SU-DHL-6 (cell line): ENCODE measurements around the gene PSMG2.
A peak's percentile ranks its signal among the peaks of the same experiment; 100 is the strongest.

ENCODE experiments used
- H2AFZ ChIP-seq: fragments of 200-600 bp; sonication (generic); 2 replicates; pipeline ENCODE4 v1.6.1; 2014; ENCODE audit warnings: low read depth, mild to moderate bottlenecking, moderate library complexity, mixed read lengths, antibody characterized with exemption, low read length; ENCODE audit not compliant: severe bottlenecking
- H3F3A ChIP-seq: fragments of 200-600 bp; shearing (Covaris generic); 2 replicates; pipeline ENCODE4 v1.6.0; 2016; ENCODE audit warnings: antibody characterized with exemption, mild to moderate bottlenecking; ENCODE audit not compliant: insufficient read depth
- H3K27ac ChIP-seq: fragments of 200-600 bp; sonication (generic); 2 replicates; pipeline ENCODE4 v1.5.1; 2016; ENCODE audit warnings: low read depth, mild to moderate bottlenecking, low read length, moderate library complexity, mixed read lengths
- H3K27me3 ChIP-seq: fragments of 200-600 bp; sonication (generic), shearing (Covaris generic); 2 replicates; pipeline ENCODE4 v1.6.0; 2014; ENCODE audit warnings: mild to moderate bottlenecking, low read length
- H3K36me3 ChIP-seq: fragments of 200-600 bp; sonication (generic); 2 replicates; pipeline ENCODE4 v1.6.1; 2014; ENCODE audit warnings: mild to moderate bottlenecking, low read length, mixed read lengths
- H3K4me2 ChIP-seq: fragments of 300-600, 200-600 bp; shearing (Covaris generic), sonication (generic); 2 replicates; pipeline ENCODE4 v1.6.0; 2014; ENCODE audit warnings: low read length, low read depth, mild to moderate bottlenecking; ENCODE audit not compliant: poor library complexity, severe bottlenecking
- H3K4me3 ChIP-seq: fragments of 200-600 bp; sonication (generic); 2 replicates; pipeline ENCODE4 v1.5.1; 2014; ENCODE audit warnings: antibody characterized with exemption, low read length, mild to moderate bottlenecking, mixed read lengths; ENCODE audit not compliant: insufficient read depth, poor library complexity, severe bottlenecking
- H3K79me2 ChIP-seq: fragments of 200-600 bp; sonication (generic); 2 replicates; pipeline ENCODE4 v1.6.1; 2014; ENCODE audit warnings: mild to moderate bottlenecking, low read length, moderate library complexity; ENCODE audit not compliant: insufficient read depth
- H3K9ac ChIP-seq: fragments of 200-600 bp; sonication (generic); 2 replicates; pipeline ENCODE4 v1.7.0; 2014; ENCODE audit warnings: mild to moderate bottlenecking, low read length
- H3K9me2 ChIP-seq: fragments of 200-600 bp; sonication (generic); replicated peaks from 2 replicates; pipeline ENCODE4 v1.6.1; 2014; ENCODE audit warnings: low read length; ENCODE audit not compliant: insufficient read depth
- H3K9me3 ChIP-seq: fragments of 200-600 bp; sonication (generic); 2 replicates; pipeline ENCODE4 v1.6.1; 2014; ENCODE audit warnings: low read length, mixed read lengths; ENCODE audit not compliant: insufficient read depth
- H4K20me1 ChIP-seq: fragments of 200-600 bp; sonication (generic); 2 replicates; pipeline ENCODE4 v1.6.1; 2014; ENCODE audit warnings: low read depth, mild to moderate bottlenecking, antibody characterized with exemption, low read length, moderate library complexity, mixed read lengths
- EZH2phosphoT487 ChIP-seq: fragments of 200-600 bp; sonication (generic), shearing (Covaris generic); conservative IDR thresholded peaks from 2 replicates; pipeline ENCODE4 v1.6.1; 2018; ENCODE audit warnings: mild to moderate bottlenecking, antibody characterized with exemption, low read length, moderate library complexity, mixed read lengths
- TF ChIP-seq, protein P1 (sequence below): fragments of 200-600 bp; sonication (generic); IDR thresholded peaks from one replicate; pipeline ENCODE4 v1.5.1; 2017; ENCODE audit warnings: antibody characterized with exemption, mild to moderate bottlenecking, low read length, moderate library complexity; ENCODE audit not compliant: insufficient read depth, poor library complexity, severe bottlenecking

The PSMG2 gene

DNA sequence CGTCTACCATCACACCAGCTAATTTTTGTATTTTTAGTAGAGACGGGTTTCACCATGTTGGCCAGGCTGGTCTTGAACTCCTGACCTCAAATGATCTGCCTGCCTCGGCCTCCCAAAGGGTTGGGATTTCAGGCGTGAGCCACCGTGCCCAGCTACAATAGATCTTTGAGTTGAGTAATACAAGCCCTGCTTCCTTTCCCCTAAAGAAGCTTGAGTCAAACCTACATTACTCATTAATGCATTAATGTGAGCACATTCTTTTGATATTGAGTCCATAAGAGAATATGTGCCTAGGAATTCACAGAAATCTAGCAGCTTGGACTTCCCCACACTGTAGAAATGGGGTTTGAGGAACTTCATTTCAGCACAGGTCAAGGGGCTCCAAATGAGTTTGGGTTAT lies 39.6 kb downstream of the PSMG2 start:
- H3F3A ChIP-seq, result no peaks in the 10 kb centered on the region
- H3K79me2 ChIP-seq, result no peaks in the 10 kb centered on the region
- no peaks in the 10 kb centered on the region for H4K20me1 ChIP-seq
- no peak overlapping the region for H3K4me2 ChIP-seq
- no peaks in the 10 kb centered on the region for H3K27me3 ChIP-seq
- no peak overlapping the region for H3K9ac ChIP-seq
- no peaks in the 10 kb centered on the region for H3K9me3 ChIP-seq
- H3K9me2 ChIP-seq, result no peaks in the 10 kb centered on the region
- no peak overlapping the region for H3K4me3 ChIP-seq
- TF ChIP-seq EZH2phosphoT487, result no peak
- TF ChIP-seq, protein P1, sequence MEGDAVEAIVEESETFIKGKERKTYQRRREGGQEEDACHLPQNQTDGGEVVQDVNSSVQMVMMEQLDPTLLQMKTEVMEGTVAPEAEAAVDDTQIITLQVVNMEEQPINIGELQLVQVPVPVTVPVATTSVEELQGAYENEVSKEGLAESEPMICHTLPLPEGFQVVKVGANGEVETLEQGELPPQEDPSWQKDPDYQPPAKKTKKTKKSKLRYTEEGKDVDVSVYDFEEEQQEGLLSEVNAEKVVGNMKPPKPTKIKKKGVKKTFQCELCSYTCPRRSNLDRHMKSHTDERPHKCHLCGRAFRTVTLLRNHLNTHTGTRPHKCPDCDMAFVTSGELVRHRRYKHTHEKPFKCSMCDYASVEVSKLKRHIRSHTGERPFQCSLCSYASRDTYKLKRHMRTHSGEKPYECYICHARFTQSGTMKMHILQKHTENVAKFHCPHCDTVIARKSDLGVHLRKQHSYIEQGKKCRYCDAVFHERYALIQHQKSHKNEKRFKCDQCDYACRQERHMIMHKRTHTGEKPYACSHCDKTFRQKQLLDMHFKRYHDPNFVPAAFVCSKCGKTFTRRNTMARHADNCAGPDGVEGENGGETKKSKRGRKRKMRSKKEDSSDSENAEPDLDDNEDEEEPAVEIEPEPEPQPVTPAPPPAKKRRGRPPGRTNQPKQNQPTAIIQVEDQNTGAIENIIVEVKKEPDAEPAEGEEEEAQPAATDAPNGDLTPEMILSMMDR, result no peak
- H3K27ac ChIP-seq, result no peak overlapping the region
- H2AFZ ChIP-seq, result no peak overlapping the region
- no peaks in the 10 kb centered on the region for H3K36me3 ChIP-seq

DNA sequence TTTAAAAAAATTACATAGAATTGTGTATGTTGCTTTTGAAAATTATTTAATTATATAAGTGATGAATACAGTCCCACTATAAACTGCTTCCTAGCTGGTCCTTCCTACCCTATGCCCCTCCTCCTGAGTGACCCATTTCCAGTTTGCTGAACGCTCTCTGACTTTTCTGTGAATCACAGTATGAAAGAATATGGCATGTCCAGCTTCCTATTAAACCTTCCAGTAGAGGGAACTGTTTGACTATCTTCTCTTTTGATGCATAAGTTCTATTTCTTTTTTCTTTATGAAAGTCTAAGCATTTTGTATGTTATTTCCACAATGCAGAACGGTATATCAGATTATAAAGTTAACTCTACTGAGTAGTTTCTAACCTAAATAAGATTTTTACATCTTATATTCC lies 41.3 kb downstream of the PSMG2 start:
- H3K9me2 ChIP-seq, result no peaks in the 10 kb centered on the region
- TF ChIP-seq, protein P1, result peak; percentile 37
- no peak for TF ChIP-seq EZH2phosphoT487
- no peak overlapping the region for H2AFZ ChIP-seq
- no peak overlapping the region for H3K4me2 ChIP-seq
- no peak overlapping the region for H3K9ac ChIP-seq
- no peaks in the 10 kb centered on the region for H3K27me3 ChIP-seq
- no peak overlapping the region for H3K4me3 ChIP-seq
- H4K20me1 ChIP-seq, result no peaks in the 10 kb centered on the region
- H3K36me3 ChIP-seq, result no peaks in the 10 kb centered on the region
- no peak overlapping the region for H3K27ac ChIP-seq
- H3K79me2 ChIP-seq, result no peaks in the 10 kb centered on the region
- H3F3A ChIP-seq, result no peaks in the 10 kb centered on the region
- no peaks in the 10 kb centered on the region for H3K9me3 ChIP-seq

DNA sequence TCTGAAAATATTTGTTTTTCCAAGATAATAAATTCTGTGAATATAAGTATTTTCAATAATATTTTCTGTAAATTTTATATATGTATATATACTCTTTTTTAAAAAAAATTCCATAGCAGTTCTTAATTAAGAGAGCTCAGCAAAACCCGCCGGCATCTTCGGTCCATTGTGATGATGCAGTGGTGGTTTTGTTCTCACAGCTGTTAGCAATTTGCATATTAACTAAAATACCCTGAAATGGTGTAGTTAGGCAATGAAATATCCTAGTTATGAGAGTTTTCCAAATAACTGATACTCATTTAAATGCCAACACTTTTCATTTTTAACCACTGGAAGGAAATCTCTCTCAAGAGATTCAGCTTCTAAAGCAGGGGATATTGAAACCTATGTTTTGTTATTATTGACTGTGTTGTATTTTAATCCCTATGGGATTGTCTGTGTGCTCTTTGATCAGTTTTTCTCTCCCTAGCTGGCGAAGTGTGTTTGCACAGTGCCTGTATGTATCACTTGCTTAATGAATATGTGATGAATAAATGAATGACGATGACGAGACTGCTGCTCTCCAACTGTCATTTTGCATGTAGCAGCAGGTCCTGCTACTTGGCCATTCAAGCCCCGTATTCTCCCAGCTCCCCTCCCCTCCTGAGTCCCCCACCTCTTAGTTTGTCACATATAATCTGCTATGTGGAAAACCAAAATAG lies 42.4 kb downstream of the PSMG2 start:
- no peak overlapping the region for H3K9ac ChIP-seq
- H3K4me2 ChIP-seq, result no peak overlapping the region
- no peaks in the 10 kb centered on the region for H3K27me3 ChIP-seq
- no peak overlapping the region for H3K27ac ChIP-seq
- H3K9me3 ChIP-seq, result no peaks in the 10 kb centered on the region
- H3F3A ChIP-seq, result no peaks in the 10 kb centered on the region
- no peak overlapping the region for H3K4me3 ChIP-seq
- no peaks in the 10 kb centered on the region for H3K9me2 ChIP-seq
- no peak for TF ChIP-seq EZH2phosphoT487
- TF ChIP-seq, protein P1, result no peak
- no peak overlapping the region for H2AFZ ChIP-seq
- H3K79me2 ChIP-seq, result no peaks in the 10 kb centered on the region
- H3K36me3 ChIP-seq, result no peaks in the 10 kb centered on the region
- no peaks in the 10 kb centered on the region for H4K20me1 ChIP-seq
